Muscle of back (tissue), 11 donors: Measurements from ENCODE around the gene FHL2. TPM values are rescaled to one million over a fixed set of nuclear protein-coding genes. Genes with fewer than 3 reads are reported as not detected.
"Not testable (repeated sequence)": the region's sequence is repeated elsewhere in the genome, so short reads cannot be mapped to it uniquely, and the experiment has no call there.

Experiments used
- DNase-seq, 3 donors: peaks; one replicate each; pipeline versions ENCODE4 v3.0.0 to v3.0.0-alpha.2; 2013
- polyA plus RNA-seq, 10 donors: library from polyadenylated mRNA; unstranded; fragments of 120-200 nt; gene quantifications; one replicate each; pipeline ENCODE4 v1.2.1, GENCODE V29; 2013; ENCODE audit not compliant: insufficient read length in 10 of 10

FHL2 gene
- polyA plus RNA-seq, 10 donors: 31.8 to 55.0 (median 42.9) TPM

DNA sequence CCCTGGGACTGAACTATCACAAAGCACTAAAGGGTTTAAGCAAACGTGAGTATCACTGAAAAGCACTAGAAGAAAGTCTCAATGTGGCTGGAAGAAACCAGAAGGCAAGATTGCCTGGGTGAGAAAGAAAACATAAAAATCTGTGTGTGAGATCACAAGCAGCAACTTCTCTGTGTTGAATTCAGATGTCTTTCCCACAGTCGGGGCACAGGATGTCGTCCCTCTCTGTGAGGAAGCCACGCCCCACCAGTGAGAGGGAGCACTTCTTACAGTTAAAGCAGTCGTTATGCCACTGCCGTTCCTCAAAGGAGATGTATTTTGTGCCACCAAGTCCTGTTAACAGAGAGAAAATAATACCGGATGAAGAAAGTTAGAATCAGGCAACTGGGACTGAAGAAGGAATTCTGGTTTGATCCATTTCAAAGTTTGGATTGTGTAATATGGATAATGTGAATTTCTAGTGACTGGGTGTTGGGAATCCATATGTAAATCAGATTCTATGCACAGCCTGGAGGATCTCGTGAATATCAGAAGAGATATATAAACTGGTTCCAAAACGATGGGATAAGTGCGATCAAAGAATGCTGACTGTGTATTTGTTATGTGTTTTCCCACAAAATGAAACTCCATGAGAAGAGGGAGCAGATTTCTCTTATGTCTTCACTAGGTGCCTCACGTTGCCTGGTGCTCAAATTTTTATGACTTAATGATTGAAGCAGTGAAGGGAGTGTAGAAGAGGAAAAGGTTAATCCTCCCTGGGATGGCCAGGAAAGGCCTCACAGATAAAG, 37.6 kb downstream of the FHL2 start:
- no peak for DNase-seq

DNA sequence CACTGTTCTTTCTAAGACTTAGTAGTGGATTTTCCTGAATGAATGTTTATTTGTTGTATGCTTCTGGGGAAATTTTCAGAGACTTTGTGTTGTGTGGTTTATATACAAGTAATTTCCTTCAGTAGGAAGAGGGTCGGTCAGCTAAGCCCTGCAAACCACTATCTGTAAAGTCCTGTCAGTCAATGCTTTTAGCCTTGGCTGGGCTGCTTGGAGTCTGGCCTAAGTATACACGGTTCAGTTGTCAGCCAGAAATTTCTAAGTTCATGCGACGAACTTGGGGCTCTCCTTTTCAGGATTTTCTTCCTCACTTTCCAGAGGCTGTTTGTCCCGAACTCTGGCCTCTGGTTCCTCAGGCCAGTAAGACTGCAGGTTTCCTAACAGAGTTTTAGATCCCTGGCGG, 40.3 kb downstream of the FHL2 start:
- DNase-seq: no peak

DNA sequence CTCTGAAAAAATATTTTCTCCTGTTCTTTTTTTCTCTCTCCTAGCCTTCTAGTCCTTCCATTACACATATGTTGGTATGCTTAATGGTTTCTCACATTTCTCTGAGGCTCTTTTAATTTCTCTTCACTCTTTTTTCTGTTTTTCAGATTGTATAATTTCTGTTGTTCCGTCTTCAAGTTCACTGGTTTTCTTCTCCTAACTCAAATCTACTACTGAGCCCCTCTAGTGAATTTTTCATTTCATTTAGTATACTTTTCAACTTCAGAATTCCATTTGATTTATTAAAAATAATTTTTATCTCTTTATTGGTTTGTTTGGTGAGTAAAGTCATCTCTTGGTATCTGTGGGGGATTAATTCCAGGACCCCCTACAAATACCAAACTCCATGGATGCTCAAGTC, 41.7 kb downstream of the FHL2 start:
- no peak for DNase-seq

DNA sequence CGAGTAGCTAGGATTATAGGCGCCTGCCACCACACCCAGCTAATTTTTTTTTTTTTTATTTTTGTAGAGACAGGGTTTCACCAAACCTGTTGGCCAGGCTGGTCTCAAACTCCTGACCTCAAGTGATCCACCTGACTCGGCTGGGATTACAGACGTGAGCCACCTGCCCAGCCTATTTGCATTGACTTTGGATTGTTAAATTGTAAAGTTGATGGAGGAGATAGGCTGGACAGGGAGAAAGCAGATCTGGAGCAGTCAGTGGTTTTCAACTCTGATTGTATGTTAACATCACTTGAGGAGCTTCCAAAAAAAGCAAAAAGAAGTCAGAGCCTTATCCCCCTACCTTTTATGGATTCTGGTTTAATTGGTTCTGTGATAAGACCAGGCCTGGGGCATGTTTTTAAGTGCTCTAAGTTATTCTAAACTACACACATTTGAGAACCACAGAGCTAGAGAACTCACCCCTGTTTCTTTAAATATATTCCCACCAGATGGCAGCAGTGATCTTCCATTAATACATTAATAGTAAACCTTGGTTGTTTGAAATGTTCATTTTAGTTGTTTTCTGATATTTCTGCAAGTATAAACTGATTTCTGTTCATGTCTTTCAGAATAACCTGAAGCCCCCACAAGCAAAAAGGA, 54.0 kb downstream of the FHL2 start:
- DNase-seq: peak in 2 of 3 donors; percentile 34 to 58

DNA sequence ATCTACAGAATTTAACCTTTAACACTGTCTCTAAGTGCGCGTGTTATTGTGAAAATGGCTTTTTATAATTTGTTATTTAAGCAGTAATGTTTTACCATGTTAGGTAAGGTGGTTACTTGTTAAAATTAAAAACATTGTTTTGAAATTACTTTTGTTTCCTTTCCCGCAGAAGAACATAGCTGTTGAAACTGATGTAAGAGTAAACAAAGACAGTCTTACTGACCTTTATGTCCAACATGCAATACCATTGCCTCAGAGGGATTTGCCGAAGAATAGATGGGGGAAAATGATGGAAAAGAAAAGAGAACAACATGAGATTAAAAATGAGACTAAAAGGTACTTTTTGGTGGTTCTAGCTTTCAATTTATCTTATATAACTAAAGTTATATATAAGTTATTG, 59.4 kb downstream of the FHL2 start:
- DNase-seq: no peak

DNA sequence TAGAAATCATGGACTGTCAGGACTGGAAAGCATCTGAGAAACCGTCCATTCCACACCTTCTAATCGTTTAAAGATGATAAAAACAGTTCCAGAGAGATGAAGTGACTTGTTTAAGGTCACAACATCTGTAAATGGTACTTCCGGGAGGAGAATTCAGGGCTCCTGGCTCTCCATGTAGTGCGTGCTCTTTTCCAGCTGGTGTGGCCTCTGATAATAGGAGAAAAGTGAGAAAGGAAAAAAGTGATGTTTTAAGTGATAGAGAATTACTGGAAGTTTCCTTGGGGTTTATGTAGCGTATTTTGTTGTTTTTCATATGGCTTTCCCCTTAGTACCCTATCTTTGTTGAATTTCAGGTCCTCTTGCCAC, 60.8 kb downstream of the FHL2 start:
- no peak for DNase-seq

DNA sequence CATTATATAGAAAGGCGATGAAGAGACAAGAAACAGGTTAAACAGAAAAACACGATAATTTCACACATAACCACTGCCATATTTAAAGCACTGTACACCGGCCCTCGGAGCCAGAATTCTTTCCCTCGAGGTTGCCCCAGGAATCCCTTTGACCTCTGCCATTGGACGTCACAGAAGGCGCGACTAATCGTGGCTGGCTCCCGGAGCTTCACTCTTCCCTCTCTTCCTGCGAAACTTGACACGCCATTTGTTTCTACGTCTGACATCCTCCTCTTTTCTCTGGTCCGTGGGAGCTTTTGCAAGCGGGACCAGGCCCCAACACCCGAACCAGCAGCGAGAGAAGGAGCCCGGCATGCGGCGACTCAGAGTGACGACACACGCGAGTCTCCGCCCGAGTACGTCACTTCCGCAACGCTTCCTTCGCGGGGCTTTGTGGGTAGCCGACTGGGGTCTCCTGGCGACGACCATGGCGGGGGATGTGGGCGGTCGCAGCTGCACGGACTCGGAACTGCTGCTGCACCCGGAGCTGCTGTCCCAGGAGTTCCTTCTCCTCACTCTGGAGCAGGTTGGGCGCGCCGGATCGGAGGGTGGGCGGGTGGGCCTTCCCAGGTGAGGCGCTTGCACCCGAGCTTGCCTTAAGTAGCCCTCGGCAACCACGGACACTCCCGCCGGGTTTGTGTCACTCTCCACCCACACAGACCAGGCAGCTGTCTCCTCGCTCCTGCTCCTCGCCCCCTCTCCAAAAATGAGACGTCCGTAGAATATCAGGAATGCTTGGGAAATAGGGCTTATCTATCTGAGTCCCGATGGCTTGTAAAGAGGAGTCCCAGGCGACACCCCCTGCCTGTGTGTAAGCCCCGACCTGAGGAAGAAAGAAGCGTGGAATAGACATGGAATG, 61.5 kb downstream of the FHL2 start, which contains the start of gene C2orf49:
TSS of gene C2orf49 (plus strand) at position 419 of the 898 bp plus-strand sequence. CDS start at position 467, 48 bp downstream.
- peak; percentile 90 to 98 (median 94) for DNase-seq

DNA sequence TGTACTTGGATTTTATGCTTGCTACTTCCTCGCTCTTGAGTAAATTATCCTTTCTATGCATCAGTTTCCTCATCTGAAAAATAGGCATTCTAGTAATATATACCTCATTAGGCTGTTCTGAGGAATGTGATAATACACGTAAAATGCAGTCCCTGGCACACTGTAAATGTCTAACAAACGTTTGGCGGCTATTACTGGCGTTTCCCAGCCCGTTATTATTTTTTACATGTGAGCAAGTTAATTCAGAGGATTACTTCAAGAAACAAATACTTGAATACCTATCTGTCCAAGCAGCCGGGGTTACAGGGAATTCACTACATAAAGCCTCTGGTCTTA, 62.1 kb downstream of the FHL2 start:
- DNase-seq: no peak

DNA sequence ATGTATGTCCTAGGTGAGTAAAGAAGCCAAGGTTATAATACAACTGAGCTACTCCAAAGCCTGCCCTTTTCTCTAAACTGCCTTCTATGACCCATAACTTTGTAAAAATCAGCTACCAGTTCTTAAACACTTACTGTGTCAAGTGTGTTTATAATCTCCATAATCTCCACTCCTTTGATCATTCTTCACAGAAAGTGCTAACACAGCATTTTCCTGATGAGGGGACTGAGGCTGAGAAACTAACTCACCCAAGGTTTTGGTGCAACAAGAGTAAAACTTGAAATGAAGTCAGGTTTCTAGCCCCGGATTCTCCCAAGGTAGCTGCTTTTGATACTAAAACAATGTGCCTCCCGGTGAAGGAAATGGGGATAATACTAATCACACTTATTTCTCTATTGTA, 63.4 kb downstream of the FHL2 start:
- DNase-seq: no peak

DNA sequence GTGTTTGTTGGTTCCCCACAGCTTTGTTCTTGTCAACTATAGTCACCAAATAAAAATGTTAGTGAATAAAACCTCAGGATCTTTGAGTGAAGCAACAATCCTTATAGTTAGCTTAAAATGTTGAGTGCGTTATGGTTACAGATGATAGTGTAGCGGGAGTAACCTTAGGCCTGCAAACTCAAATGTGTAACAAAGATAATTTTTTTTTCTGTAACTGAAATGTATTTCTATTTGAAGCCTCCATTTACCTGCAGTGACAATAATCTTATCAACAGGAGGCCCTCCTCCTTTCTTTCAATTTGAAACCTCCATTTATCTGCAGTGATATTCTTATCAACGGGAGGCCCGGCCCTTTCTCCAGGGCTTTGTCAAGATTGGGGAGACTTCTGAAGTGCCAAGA, 64.6 kb downstream of the FHL2 start:
- DNase-seq: no peak

DNA sequence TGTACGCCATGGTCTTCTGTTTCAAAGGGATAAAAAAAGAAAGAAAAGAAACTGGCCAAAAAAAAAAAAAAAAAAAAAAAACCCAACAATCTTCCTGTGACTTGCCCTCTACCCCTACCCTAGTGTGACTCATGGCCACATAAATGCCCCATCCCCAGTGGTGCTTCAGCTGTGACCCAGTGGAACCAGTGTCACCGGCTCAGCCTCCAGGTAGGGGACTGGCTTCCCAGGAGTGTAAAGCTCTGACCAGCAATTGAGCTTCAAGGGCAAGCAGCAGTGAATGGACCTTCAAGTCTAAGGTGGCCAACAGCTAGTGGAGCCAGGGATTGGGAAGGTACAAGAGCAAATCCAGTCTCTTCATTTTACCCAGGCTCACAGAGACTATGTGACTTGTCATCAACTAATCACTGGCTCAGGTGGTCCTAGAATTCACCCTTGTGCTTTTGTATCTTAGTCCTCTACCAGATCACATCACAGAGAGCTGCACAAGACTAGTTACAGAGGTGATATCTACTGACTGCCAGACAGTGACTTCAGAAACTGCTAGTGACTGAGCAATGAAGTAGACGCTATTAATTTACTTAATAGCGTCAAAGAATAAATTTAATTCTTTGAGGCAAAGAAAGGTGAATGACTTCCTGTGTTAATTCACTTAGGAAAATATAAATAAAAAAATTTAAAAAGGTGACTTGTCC, 68.0 kb downstream of the FHL2 start:
- no peak for DNase-seq

DNA sequence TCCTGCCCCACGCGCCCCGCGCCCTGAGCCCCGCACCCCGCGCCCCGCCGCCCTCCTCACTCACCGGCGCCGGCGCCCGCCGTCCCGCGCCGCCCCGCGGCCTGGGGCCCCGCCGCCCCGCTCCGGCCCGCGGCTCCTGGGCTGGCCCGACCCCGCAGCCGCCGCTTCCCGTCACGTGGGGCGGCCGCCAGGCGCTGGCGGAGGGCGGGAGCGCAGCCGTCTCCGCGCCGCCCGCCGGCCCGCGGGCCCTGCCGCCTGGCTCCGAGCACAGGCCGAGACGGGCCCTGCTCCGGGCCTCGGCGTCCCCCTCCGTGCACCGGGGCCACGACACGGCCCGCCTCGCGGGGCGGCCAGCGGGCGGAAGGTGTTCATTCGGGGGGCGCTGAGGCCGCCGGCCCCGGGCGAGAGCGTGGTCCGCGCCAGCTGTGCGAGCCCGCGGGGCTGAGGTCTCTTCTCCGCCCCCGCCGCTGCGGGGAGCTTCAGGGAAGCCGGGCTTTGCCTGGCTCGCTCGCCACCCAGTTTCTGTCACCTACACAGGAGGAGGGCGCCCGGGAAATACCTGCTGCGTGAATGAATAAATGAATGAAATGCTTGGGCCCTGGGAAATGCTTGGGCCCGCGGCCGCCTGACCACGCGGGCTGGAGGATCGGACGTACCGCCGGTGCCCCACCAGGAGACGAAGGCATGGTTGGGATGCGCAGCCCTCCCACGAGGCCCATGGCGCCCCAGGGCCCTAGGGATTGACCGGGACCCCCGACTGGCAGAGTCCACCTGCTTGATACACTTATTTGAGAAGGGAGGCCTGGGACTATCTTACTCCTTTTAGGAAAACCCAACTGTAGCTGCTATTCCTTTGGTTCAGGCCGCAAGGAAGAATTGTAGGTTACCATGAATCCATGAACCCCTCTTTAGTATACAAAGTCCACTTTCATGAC, 69.0 kb downstream of the FHL2 start, which contains the start of gene TGFBRAP1:
TSS of gene TGFBRAP1 (minus strand) at position 175 of the 935 bp plus-strand sequence. CDS start 21,434 bp downstream, outside the sequence.
- peak; percentile 53 to 82 (median 68) for DNase-seq

DNA sequence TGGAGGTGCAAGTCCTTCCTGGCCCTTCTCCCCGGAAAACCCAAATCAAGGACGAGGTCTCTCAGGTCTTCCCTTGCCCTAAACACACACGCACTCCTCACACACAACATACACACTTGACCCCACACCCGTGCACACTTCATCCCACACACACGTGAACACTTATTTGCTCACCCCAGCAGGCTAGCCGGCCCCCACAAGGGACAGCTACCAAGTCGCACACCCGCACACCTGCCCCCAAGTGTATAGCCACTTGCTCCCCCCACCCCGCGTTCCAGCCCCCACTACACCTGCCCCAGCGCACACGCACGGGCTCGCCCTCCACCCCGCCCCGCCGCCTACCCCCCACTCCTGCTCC, 69.7 kb downstream of the FHL2 start:
- no peak for DNase-seq

DNA sequence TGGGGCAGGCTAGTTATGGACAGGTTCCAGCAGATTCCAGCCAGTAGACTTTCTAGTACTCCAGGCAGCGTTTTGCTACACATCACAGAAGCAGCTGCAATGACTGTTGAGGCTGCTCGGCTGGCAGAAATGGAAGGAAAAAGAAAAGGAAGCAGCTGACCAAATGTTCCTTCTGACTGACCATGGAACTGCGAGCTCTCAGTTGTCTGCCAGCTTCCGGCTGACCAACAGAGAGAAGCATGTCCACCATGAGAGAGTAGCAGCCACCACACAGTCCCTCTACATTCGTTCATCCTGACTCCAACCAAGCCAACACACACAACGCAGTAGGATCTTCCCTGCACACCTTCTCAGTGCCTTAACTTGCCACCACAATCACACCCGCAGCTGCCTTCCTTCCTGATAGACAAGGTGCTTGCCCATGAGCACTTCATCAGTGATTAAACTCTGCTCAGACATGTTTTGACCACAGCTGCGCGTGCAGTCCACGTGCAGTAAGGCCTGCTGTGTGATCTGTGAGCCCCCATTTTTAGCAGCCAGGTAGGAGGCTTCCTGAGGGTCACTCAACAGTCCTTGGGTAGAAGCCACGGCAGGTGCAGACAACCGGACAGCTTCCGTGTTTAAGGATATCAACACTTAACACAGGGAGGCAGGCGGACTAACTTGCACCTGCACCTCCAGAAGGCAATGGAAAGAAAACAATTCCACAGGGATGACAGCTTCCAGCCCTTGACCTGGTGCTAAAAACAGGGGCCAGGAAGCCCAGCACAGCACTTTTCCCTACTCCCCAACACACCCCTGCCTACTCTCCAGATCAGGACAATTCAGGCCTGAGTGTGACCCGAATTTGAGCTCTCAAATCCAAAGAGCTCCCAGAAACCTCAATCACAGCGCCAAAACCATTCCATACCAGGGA, 70.3 kb downstream of the FHL2 start:
- DNase-seq: peak in 1 of 3 donors; percentile 61

DNA sequence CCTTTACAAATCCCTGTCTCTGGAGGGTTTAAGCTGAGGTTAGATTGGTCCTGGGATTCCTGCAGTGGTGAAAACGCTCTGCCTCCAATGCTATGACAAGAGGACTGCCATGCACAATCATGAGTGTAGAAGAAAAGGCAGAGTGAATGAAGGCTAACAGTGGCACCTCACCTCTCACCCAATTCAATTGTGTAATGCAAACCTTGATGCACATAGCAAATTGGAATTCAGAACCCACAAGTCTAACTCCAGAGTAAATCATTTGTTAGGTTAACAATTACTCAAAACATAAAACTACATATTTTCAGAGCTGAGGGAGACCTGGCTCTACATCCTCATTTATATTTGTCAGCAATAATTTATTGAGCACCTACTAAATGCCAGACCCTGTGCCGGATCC, 71.2 kb downstream of the FHL2 start:
- DNase-seq: no peak

DNA sequence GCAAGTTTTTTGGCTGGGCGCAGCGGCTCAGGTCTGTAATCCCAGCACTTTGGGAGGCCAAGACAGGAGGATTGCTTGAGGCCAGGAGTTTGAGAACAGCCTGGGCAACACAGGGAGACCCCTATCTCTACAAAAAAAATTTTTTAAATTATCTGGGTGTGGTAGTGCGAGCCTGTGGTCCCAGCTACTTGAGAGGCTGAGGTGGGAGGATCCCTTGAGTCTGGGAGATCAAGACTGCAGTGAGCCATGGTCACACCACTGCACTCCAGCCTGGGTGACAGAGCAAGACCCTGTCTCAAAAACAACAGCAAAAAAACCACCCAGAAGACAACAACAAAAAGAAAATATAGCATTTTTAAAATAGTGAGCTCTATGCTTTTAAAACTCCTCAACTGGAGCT, 71.6 kb downstream of the FHL2 start:
- not testable (repeated sequence) for DNase-seq

DNA sequence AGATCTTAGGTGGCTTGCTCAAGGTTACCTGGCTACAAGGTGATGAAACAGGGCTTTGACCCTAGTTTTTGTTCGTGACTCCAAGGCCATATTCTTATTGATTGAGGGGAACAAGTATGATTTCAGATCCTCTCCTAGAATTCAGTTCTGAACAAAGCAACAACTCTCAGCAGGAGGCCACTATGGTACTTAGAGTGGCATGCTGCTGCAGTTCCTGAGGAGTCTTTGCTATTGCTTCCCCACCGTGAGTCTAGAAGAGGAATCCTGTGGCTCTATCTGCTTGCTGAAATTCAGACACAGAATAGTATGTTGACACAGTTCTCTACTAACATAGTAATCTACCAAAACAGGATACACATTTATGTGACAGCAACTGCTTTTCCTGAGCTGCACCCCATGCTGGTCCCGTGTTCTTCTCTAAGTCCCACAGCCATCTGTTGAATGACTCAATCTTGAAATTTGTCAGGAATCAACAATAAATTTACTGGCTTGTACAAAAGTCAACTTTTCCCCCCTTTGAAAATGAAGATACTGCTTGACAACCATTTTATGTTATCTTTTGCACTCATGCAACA, 73.4 kb downstream of the FHL2 start:
- DNase-seq: peak in 1 of 3 donors; percentile 33

DNA sequence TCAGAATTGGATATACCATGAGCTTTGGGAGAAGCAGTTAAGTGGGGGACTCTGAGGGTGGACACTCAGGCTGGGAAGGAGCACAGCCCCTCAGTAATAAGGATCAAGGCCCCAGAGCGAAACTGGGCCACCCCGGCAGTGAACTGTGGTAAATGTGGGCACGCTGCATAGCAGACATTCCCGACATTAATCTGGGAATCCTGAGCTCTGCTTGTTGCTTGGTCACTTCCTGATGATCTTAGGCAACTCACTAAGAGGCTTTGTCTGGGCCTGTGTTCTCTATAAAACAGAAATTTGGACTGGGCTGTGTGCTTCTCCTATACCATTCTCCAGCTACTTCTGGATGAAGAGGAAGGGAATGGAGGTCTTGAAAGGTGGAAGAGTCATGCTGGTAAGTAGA, 74.1 kb downstream of the FHL2 start:
- peak in 1 of 3 donors; percentile 32 for DNase-seq

DNA sequence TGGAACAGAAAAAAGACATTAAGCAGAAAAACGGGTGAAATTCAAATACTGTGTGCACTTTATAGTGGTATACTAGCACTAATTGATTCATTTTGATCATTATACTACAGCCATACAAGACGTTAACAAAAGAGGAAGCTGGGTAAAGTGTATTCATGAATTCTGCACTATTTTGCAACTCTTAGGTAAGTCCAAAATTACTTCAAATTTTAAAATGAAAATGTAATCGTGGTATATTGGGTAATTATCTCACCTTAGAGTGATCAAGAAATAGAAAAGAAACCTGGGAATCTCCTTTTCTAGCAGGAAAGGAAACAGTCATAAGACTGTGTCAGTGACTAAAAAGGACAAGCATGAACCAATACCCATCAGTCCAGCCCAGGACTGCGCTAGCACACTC, 74.8 kb downstream of the FHL2 start:
- DNase-seq: no peak
